ENCODE measurements around the gene UBE2C. TPM values are rescaled to one million over a fixed set of nuclear protein-coding genes. Genes with fewer than 3 reads are reported as not detected.

The UBE2C gene
- polyA plus RNA-seq, 3 donors: 0.15 to 0.58 TPM; not detected in 1

DNA sequence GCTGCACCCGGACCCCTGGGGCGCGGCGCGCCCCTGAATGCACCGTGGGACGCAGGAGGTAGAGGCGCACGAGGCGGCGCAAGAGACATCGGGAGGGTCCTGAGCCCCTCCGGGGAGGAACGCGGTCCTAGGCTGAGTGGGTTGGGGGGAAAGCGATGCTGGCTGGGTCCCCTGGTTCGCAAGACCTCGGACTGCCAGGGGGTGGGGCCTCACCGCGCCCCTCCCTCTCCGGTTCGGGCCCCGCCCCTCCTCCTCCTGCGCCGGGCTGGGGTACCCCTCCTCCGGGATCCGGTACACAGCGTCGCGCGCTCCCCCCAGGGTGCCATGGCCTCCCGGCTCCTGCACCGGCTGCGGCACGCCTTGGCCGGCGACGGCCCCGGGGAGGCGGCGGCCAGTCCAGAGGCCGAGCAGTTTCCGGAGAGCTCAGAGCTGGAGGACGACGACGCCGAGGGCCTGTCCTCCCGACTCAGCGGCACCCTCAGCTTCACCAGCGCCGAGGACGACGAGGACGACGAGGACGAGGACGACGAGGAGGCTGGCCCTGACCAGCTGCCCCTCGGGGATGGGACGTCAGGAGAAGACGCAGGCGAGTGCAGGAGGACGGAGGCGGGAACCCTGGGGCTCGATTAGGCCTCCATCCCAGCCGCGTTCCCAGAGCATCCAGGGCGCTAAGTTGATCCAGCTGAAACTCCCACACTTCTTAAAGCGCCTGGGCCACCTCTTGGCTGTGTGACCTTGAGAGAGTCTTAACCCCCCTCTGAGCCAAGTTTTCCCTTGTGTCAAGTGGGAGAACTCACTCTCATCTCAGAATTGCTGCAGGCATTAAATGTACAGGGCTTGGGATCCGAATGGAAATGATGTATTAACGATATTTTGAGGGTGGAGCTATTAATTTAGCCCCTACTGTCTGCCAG lies 21.7 kb downstream of the UBE2C start:
- TF ChIP-seq, protein P1, sequence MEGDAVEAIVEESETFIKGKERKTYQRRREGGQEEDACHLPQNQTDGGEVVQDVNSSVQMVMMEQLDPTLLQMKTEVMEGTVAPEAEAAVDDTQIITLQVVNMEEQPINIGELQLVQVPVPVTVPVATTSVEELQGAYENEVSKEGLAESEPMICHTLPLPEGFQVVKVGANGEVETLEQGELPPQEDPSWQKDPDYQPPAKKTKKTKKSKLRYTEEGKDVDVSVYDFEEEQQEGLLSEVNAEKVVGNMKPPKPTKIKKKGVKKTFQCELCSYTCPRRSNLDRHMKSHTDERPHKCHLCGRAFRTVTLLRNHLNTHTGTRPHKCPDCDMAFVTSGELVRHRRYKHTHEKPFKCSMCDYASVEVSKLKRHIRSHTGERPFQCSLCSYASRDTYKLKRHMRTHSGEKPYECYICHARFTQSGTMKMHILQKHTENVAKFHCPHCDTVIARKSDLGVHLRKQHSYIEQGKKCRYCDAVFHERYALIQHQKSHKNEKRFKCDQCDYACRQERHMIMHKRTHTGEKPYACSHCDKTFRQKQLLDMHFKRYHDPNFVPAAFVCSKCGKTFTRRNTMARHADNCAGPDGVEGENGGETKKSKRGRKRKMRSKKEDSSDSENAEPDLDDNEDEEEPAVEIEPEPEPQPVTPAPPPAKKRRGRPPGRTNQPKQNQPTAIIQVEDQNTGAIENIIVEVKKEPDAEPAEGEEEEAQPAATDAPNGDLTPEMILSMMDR (IDR thresholded peaks at IDR 0.05): no peak
- Histone ChIP-seq H3K9me3 (replicated peaks in 1 of 2; ENCODE audit: control insufficient read depth in 1 of 2, insufficient read depth in 1 of 2, low read length in 2 of 2) (no peaks in the 10 kb centered on the region), H3K4me1 (ENCODE audit: control insufficient read depth in 1 of 2, insufficient read depth in 2 of 2, low read length in 2 of 2) (peaks cover 49 to 58% of the 10 kb centered on the region in 2 donors), H2AFZ (ENCODE audit: insufficient read depth, low read depth, low read length, poor library complexity, severe bottlenecking) (peak overlapping the region; percentile 87), H3K9ac (ENCODE audit: insufficient read depth, low read length, poor library complexity, severe bottlenecking) (peak overlapping the region; percentile 83), H3K27ac (ENCODE audit: low read depth in 1 of 2, low read length in 2 of 2) (peak overlapping the region; percentile 82 to 95), H3K27me3 (ENCODE audit: control insufficient read depth in 2 of 2, insufficient read depth in 2 of 2, low read length in 2 of 2) (no peaks in the 10 kb centered on the region), H4K20me1 (ENCODE audit: insufficient read depth, low read length) (peaks cover 3% of the 10 kb centered on the region), H3K79me2 (ENCODE audit: insufficient read depth, low read length) (peaks cover 14% of the 10 kb centered on the region), H3K4me2 (replicated peaks; ENCODE audit: extremely low read depth, low read length, poor library complexity, severe bottlenecking) (peak overlapping the region; percentile 92), H3K36me3 (replicated peaks in 1 of 2; ENCODE audit: control insufficient read depth in 1 of 2, insufficient read depth in 2 of 2, low read length in 2 of 2) (peaks cover 0 to 24% of the 10 kb centered on the region in 2 donors), H3K4me3 (replicated peaks in 1 of 3; ENCODE audit: low read depth in 2 of 3, low read length in 3 of 3) (peak overlapping the region; percentile 73 to 84 (median 76))
- H3K27ac Mint-ChIP-seq: peak overlapping the region; percentile 63 to 97 (median 88)
- H3K27me3 Mint-ChIP-seq (ENCODE audit: low read depth in 3 of 3): no peaks in the 10 kb centered on the region
- DNase-seq: peak in 2 of 3 donors; percentile 30 to 39
- intact Hi-C loops (cut with micrococcal nuclease): no loop called here
- peak overlapping the region; percentile 80 to 88 for H3K4me3 Mint-ChIP-seq
- 7% methylated on average over 66 of the region's 71 CpGs for WGBS (ENCODE audit: insufficient coverage)
- peaks cover 0 to 1% (median 0%) of the 10 kb centered on the region in 7 donors for H3K9me3 Mint-ChIP-seq
- peaks cover 12 to 35% of the 10 kb centered on the region in 2 donors for H3K36me3 Mint-ChIP-seq
- peaks cover 56% of the 10 kb centered on the region for H3K4me1 Mint-ChIP-seq

DNA sequence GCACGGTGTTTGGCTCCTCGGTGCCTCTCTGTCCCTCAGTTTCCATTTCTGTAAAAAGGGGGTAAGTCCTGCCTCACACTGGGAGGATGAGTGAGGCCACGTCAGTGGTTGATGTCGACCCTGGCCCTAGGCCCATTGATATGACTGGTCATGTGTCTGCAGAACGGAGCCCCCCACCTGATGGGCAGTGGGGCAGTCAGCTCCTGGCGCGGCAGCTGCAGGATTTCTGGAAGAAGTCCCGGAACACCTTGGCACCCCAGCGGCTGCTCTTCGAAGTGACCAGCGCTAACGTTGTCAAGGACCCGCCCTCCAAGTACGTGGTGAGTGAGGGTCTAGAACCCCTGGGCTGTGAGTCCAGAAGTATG lies 22.3 kb downstream of the UBE2C start:
- Mint-ChIP-seq H3K36me3 (peaks cover 12 to 42% of the 10 kb centered on the region in 2 donors), H3K4me1 (peaks cover 56% of the 10 kb centered on the region), H3K9me3 (peaks cover 0 to 1% (median 0%) of the 10 kb centered on the region in 7 donors), H3K27me3 (ENCODE audit: low read depth in 3 of 3) (no peaks in the 10 kb centered on the region), H3K4me3 (peak overlapping the region; percentile 80 to 88), H3K27ac (peak overlapping the region; percentile 35 to 96 (median 58))
- H3K79me2 ChIP-seq (ENCODE audit: insufficient read depth, low read length): peaks cover 14% of the 10 kb centered on the region
- TF ChIP-seq, protein P1 (IDR thresholded peaks at IDR 0.05): no peak
- peak overlapping the region; percentile 83 for H3K9ac ChIP-seq (ENCODE audit: insufficient read depth, low read length, poor library complexity, severe bottlenecking)
- H3K27ac ChIP-seq (ENCODE audit: low read depth in 1 of 2, low read length in 2 of 2): peak overlapping the region in 1 of 2 donors; percentile 82
- H3K36me3 ChIP-seq (replicated peaks in 1 of 2; ENCODE audit: control insufficient read depth in 1 of 2, insufficient read depth in 2 of 2, low read length in 2 of 2): peaks cover under 1 to 27% of the 10 kb centered on the region in 2 donors
- H3K9me3 ChIP-seq (replicated peaks in 1 of 2; ENCODE audit: control insufficient read depth in 1 of 2, insufficient read depth in 1 of 2, low read length in 2 of 2): no peaks in the 10 kb centered on the region
- H4K20me1 ChIP-seq (ENCODE audit: insufficient read depth, low read length): peaks cover 3% of the 10 kb centered on the region
- peak overlapping the region; percentile 92 for H3K4me2 ChIP-seq (replicated peaks; ENCODE audit: extremely low read depth, low read length, poor library complexity, severe bottlenecking)
- H3K4me3 ChIP-seq (replicated peaks in 1 of 3; ENCODE audit: low read depth in 2 of 3, low read length in 3 of 3): peak overlapping the region in 1 of 3 experiments; percentile 84
- no peak for DNase-seq
- no peaks in the 10 kb centered on the region for H3K27me3 ChIP-seq (ENCODE audit: control insufficient read depth in 2 of 2, insufficient read depth in 2 of 2, low read length in 2 of 2)
- WGBS (ENCODE audit: insufficient coverage): 96% methylated on average over 13 of the region's 14 CpGs
- intact Hi-C loops (cut with micrococcal nuclease): no loop called here
- peaks cover 49 to 58% of the 10 kb centered on the region in 2 donors for H3K4me1 ChIP-seq (ENCODE audit: control insufficient read depth in 1 of 2, insufficient read depth in 2 of 2, low read length in 2 of 2)
- peak overlapping the region; percentile 87 for H2AFZ ChIP-seq (ENCODE audit: insufficient read depth, low read depth, low read length, poor library complexity, severe bottlenecking)
